ENCODE results near the gene FAM81A. TPM values are rescaled to one million over a fixed set of nuclear protein-coding genes. Genes with fewer than 3 reads are reported as not detected.

Gene FAM81A
- total RNA-seq, 3 donors from 2014 or later (not counting 1 experiment from before 2014, with no cell fraction given): 1.0 TPM; not detected in 2

GRCh38 chr15:59516655-59517461 is 78.9 kb downstream of the FAM81A start:
- Mint-ChIP-seq H3K9me3 (no peaks in the 10 kb centered on the region), H3K36me3 (no peaks in the 10 kb centered on the region), H3K4me3 (no peak overlapping the region), H3K27ac (no peak overlapping the region), H3K27me3 (ENCODE audit: low read depth in 2 of 2) (peaks cover 21 to 54% of the 10 kb centered on the region in 2 donors), H3K4me1 (no peaks in the 10 kb centered on the region)
- Histone ChIP-seq H3K4me1 (ENCODE audit: control insufficient read depth, insufficient read depth, low read length) (peaks cover 7% of the 10 kb centered on the region), H3K27ac (ENCODE audit: low read length) (peak overlapping the region; percentile 73), H3K4me3 (ENCODE audit: low read length) (no peak overlapping the region), H3K36me3 (ENCODE audit: control insufficient read depth, insufficient read depth, low read length) (no peaks in the 10 kb centered on the region), H3K27me3 (ENCODE audit: control insufficient read depth, insufficient read depth, low read length) (peaks cover 14% of the 10 kb centered on the region), H3K9me3 (ENCODE audit: control insufficient read depth, insufficient read depth, low read length) (no peaks in the 10 kb centered on the region)
- intact Hi-C loops (cut with micrococcal nuclease): no loop called here
- ATAC-seq (no peak), DNase-seq (no peak)
- 61% methylated on average over 9 of the region's 9 CpGs for WGBS (ENCODE audit: insufficient coverage)
- no peak for TF ChIP-seq CTCF (IDR thresholded peaks at IDR 0.05)

- Mint-ChIP-seq H3K27me3 (ENCODE audit: low read depth in 2 of 2) (peaks cover 22 to 64% of the 10 kb centered on the region in 2 donors), H3K4me1 (peaks cover 15 to 18% of the 10 kb centered on the region in 2 donors), H3K9me3 (no peaks in the 10 kb centered on the region), H3K27ac (no peak overlapping the region), H3K4me3 (no peak overlapping the region), H3K36me3 (no peaks in the 10 kb centered on the region)
- WGBS (ENCODE audit: insufficient coverage): 73% methylated on average over 3 of the region's 3 CpGs
- TF ChIP-seq CTCF (IDR thresholded peaks at IDR 0.05): no peak
- Histone ChIP-seq H3K27me3 (ENCODE audit: control insufficient read depth, insufficient read depth, low read length) (peaks cover 21% of the 10 kb centered on the region), H3K4me1 (ENCODE audit: control insufficient read depth, insufficient read depth, low read length) (peaks cover 24% of the 10 kb centered on the region), H3K27ac (ENCODE audit: low read length) (no peak overlapping the region), H3K4me3 (ENCODE audit: low read length) (no peak overlapping the region), H3K36me3 (ENCODE audit: control insufficient read depth, insufficient read depth, low read length) (no peaks in the 10 kb centered on the region), H3K9me3 (ENCODE audit: control insufficient read depth, insufficient read depth, low read length) (no peaks in the 10 kb centered on the region)
- no peak for DNase-seq
- intact Hi-C loops (cut with micrococcal nuclease): no loop called here
- no peak for ATAC-seq
Measured at GRCh38 chr15:59519329-59519728, 81.3 kb downstream of the FAM81A start.

- Mint-ChIP-seq H3K36me3 (no peaks in the 10 kb centered on the region), H3K9me3 (no peaks in the 10 kb centered on the region), H3K27me3 (ENCODE audit: low read depth in 2 of 2) (peaks cover 22 to 50% of the 10 kb centered on the region in 2 donors), H3K4me1 (peaks cover 19 to 23% of the 10 kb centered on the region in 2 donors), H3K4me3 (no peak overlapping the region), H3K27ac (no peak overlapping the region)
- DNase-seq (no peak), ATAC-seq (no peak)
- Histone ChIP-seq H3K9me3 (ENCODE audit: control insufficient read depth, insufficient read depth, low read length) (no peaks in the 10 kb centered on the region), H3K27ac (ENCODE audit: low read length) (no peak overlapping the region), H3K27me3 (ENCODE audit: control insufficient read depth, insufficient read depth, low read length) (peaks cover 21% of the 10 kb centered on the region), H3K4me3 (ENCODE audit: low read length) (no peak overlapping the region), H3K4me1 (ENCODE audit: control insufficient read depth, insufficient read depth, low read length) (peaks cover 34% of the 10 kb centered on the region), H3K36me3 (ENCODE audit: control insufficient read depth, insufficient read depth, low read length) (no peaks in the 10 kb centered on the region)
- WGBS (ENCODE audit: insufficient coverage): 95% methylated on average over 2 of the region's 5 CpGs
- TF ChIP-seq CTCF (IDR thresholded peaks at IDR 0.05): no peak
- intact Hi-C loops (cut with micrococcal nuclease): no loop called here
Measured at GRCh38 chr15:59521443-59521842, 83.5 kb downstream of the FAM81A start.
